ENCODE measurements around the gene PCARE. TPM values are rescaled to one million over a fixed set of nuclear protein-coding genes. Genes with fewer than 3 reads are reported as not detected.
"Not testable (repeated sequence)": the region's sequence is repeated elsewhere in the genome, so short reads cannot be mapped to it uniquely, and the experiment has no call there.

Gene PCARE
- total RNA-seq, 1 experiment from 2014 or later = not detected

- Histone ChIP-seq H3K4me3 (ENCODE audit: low read depth in 2 of 2, low read length in 2 of 2) (peak overlapping the region; percentile 14 to 26; a peak in 3 of 4 replicates), H3K36me3 (ENCODE audit: control insufficient read depth, insufficient read depth, low read length) (no peaks in the 10 kb centered on the region), H3K9me3 (ENCODE audit: control insufficient read depth, insufficient read depth, low read depth, low read length) (no peaks in the 10 kb centered on the region), H3K4me1 (ENCODE audit: control insufficient read depth, insufficient read depth, low read length) (peaks cover 33% of the 10 kb centered on the region), H3K27ac (ENCODE audit: low read length) (peak overlapping the region; percentile 74), H3K27me3 (ENCODE audit: control insufficient read depth, insufficient read depth, low read length) (no peaks in the 10 kb centered on the region)
- ATAC-seq (peak; percentile 89), DNase-seq (ENCODE audit: low read depth, low spot score) (peak; percentile 86)
- no TSS peak for BruUV-seq (replicated peaks)
- POLR2A ChIA-PET = no interaction called here
- TF ChIP-seq CTCF (IDR thresholded peaks at IDR 0.05) (no peak), REST (IDR thresholded peaks at IDR 0.05; ENCODE audit: insufficient read depth in 1 of 2, low read depth in 2 of 2, low read length in 1 of 2) (no peak), POLR2AphosphoS5 (IDR thresholded peaks at IDR 0.05; ENCODE audit: low read depth, low read length) (no peak), SIN3A (IDR thresholded peaks at IDR 0.05; ENCODE audit: borderline replicate concordance, insufficient read depth, low read depth, low read length) (no peak), TCF7L2 (IDR thresholded peaks at IDR 0.05; ENCODE audit: low read depth, low read length) (no peak)
- CTCF ChIA-PET = interaction anchor here (0.6 kb wide), 1 partner anchor 22 kb away, joined by 4 read pairs; no protein-coding TSS in a partner anchor
- intact Hi-C loops (cut with micrococcal nuclease; ENCODE audit: unreplicated experiment) = no loop called here
- in situ Hi-C loops (cut with HindIII; ENCODE audit: low pct_unique_long_range_greater_than_20kb, low sequenced_read_pairs) = no loop called here
These were observed 33.9 kb upstream of the PCARE start for GRCh38 chr2:29108225-29108624.

- Histone ChIP-seq H3K4me1 (ENCODE audit: control insufficient read depth, insufficient read depth, low read length) (peaks cover 26% of the 10 kb centered on the region), H3K27ac (ENCODE audit: low read length) (peak overlapping the region; percentile 74; the same call in 1 of the 2 replicates)
- H3K4me3 ChIP-seq (ENCODE audit: low read depth in 2 of 2, low read length in 2 of 2); DNase-seq (ENCODE audit: low read depth, low spot score); ATAC-seq; BruUV-seq (replicated peaks); H3K9me3 ChIP-seq (ENCODE audit: control insufficient read depth, insufficient read depth, low read depth, low read length); H3K36me3 ChIP-seq (ENCODE audit: control insufficient read depth, insufficient read depth, low read length); intact Hi-C loops (cut with micrococcal nuclease; ENCODE audit: unreplicated experiment); in situ Hi-C loops (cut with HindIII; ENCODE audit: low pct_unique_long_range_greater_than_20kb, low sequenced_read_pairs); H3K27me3 ChIP-seq (ENCODE audit: control insufficient read depth, insufficient read depth, low read length): not testable (repeated sequence)
- POLR2A ChIA-PET = interaction anchor here (1.2 kb wide), 1 partner anchor 10 kb away, joined by 14 read pairs; no protein-coding TSS in a partner anchor
- CTCF ChIA-PET = interaction anchor here (0.6 kb wide), 1 partner anchor 23 kb away, joined by 4 read pairs; no protein-coding TSS in a partner anchor
These were observed 33.2 kb upstream of the PCARE start for GRCh38 chr2:29107547-29107946.

DNA sequence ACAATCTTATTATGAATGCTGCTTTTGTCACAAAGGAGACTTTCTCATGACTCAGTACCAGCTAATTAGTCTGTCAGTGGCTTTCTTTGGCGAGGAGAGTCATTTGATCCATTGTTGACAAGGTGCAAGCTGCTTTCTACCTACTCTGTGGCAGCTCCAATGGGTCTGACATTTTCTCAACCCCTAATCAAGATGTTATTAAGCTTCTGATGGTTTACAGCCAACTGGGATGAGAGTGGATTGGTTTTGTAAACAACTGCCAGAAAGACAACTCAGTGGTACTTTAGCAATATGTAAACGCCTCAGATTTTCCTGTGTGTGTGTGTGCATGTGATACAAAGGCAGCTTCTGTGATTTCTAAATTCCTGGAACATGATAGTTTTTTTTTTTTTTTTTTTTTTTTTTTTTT lies 32.7 kb upstream of the PCARE start:
- Histone ChIP-seq H3K36me3 (ENCODE audit: control insufficient read depth, insufficient read depth, low read length) (no peaks in the 10 kb centered on the region), H3K9me3 (ENCODE audit: control insufficient read depth, insufficient read depth, low read depth, low read length) (no peaks in the 10 kb centered on the region), H3K4me3 (ENCODE audit: low read depth in 2 of 2, low read length in 2 of 2) (no peak overlapping the region), H3K27me3 (ENCODE audit: control insufficient read depth, insufficient read depth, low read length) (no peaks in the 10 kb centered on the region), H3K4me1 (ENCODE audit: control insufficient read depth, insufficient read depth, low read length) (peaks cover 25% of the 10 kb centered on the region), H3K27ac (ENCODE audit: low read length) (peak overlapping the region; percentile 70)
- in situ Hi-C loops (cut with HindIII; ENCODE audit: low pct_unique_long_range_greater_than_20kb, low sequenced_read_pairs) = no loop called here
- DNase-seq (ENCODE audit: low read depth, low spot score) (no peak), ATAC-seq (peak; percentile 60)
- ChIA-PET POLR2A (interaction anchor here (1.2 kb wide), 1 partner anchor 11 kb away, joined by 14 read pairs; no protein-coding TSS in a partner anchor), CTCF (no interaction called here)
- BruUV-seq (replicated peaks) = no TSS peak
- TF ChIP-seq TCF7L2 (IDR thresholded peaks at IDR 0.05; ENCODE audit: low read depth, low read length) = no peak
- no peak for TF ChIP-seq REST (IDR thresholded peaks at IDR 0.05; ENCODE audit: insufficient read depth in 1 of 2, low read depth in 2 of 2, low read length in 1 of 2)
- no peak for TF ChIP-seq SIN3A (IDR thresholded peaks at IDR 0.05; ENCODE audit: borderline replicate concordance, insufficient read depth, low read depth, low read length)
- no peak for TF ChIP-seq POLR2AphosphoS5 (IDR thresholded peaks at IDR 0.05; ENCODE audit: low read depth, low read length)
- TF ChIP-seq CTCF (IDR thresholded peaks at IDR 0.05) = no peak
- intact Hi-C loops (cut with micrococcal nuclease; ENCODE audit: unreplicated experiment) = no loop called here
